A673 (cell line): ENCODE data around the gene MRPL2. TPM values are rescaled to one million over a fixed set of nuclear protein-coding genes. Genes with fewer than 3 reads are reported as not detected.

Source experiments
- BruUV-seq: library from RNA; stranded (reverse); fragments of 400-500 nt; replicated peaks from 2 replicates; lab custom pipeline; 2021; lab: Mats Ljungman, UMichigan
- CTCF ChIA-PET: fragments of 300-600 bp; sonication (Branson Sonifier 250); formaldehyde crosslinking; loops from one replicate; lab custom pipeline; 2022; ENCODE audit warnings: antibody characterized with exemption; lab: Charles Lee
- POLR2A ChIA-PET: fragments of 300-600 bp; sonication (Branson Sonifier 250); formaldehyde crosslinking; loops from one replicate; lab custom pipeline; 2022; ENCODE audit warnings: antibody characterized with exemption; ENCODE audit not compliant: low non-redundant PET; lab: Charles Lee
- DNase-seq: peaks from one replicate; pipeline ENCODE4 v3.0.0-alpha.2; 2015; ENCODE audit warnings: low spot score
- H3K27ac ChIP-seq: fragments of 200-600 bp; sonication (generic); 2 replicates; pipeline ENCODE4 v1.5.1; 2016; ENCODE audit warnings: mixed run types, low read depth, mild to moderate bottlenecking, mixed read lengths, antibody characterized with exemption, low read length; ENCODE audit not compliant: poor library complexity, severe bottlenecking
- H3K27me3 ChIP-seq: fragments of 200-600 bp; sonication (generic); replicated peaks from 2 replicates; pipeline ENCODE4 v1.6.1; 2017; ENCODE audit warnings: mixed run types, low read depth, mild to moderate bottlenecking, mixed read lengths, antibody characterized with exemption, low read length; ENCODE audit not compliant: insufficient read depth, poor library complexity
- H3K36me3 ChIP-seq: fragments of 200-600 bp; sonication (generic); 2 replicates; pipeline ENCODE4 v1.6.1; 2016; ENCODE audit warnings: mixed run types, mild to moderate bottlenecking, mixed read lengths, antibody characterized with exemption, low read length; ENCODE audit not compliant: insufficient read depth, poor library complexity, severe bottlenecking
- H3K4me1 ChIP-seq: fragments of 200-600 bp; sonication (generic); 2 replicates; pipeline ENCODE4 v1.6.1; 2017; ENCODE audit warnings: mixed run types, mild to moderate bottlenecking, mixed read lengths, antibody characterized with exemption, low read length; ENCODE audit not compliant: insufficient read depth, poor library complexity, severe bottlenecking
- H3K4me3 ChIP-seq: fragments of 200-600 bp; sonication (generic); 2 replicates; pipeline ENCODE4 v1.5.1; 2016; ENCODE audit warnings: low read depth, mixed run types, mild to moderate bottlenecking, mixed read lengths, low read length; ENCODE audit not compliant: poor library complexity, severe bottlenecking
- H3K9me3 ChIP-seq: fragments of 200-600 bp; sonication (generic); 2 replicates; pipeline ENCODE4 v1.6.1; 2016; ENCODE audit warnings: mixed run types, low read depth, mild to moderate bottlenecking, mixed read lengths, antibody characterized with exemption, low read length; ENCODE audit not compliant: poor library complexity, severe bottlenecking
- CTCF ChIP-seq: fragments of 300-800, 200-600 bp; sonication (generic); conservative IDR thresholded peaks from 2 replicates; pipeline ENCODE4 v1.5.1; 2017; ENCODE audit warnings: low read depth, mild to moderate bottlenecking, antibody characterized with exemption, low read length, moderate library complexity, mixed read lengths
- EZH2 ChIP-seq: fragments of 200-600 bp; sonication (generic); IDR thresholded peaks from 2 replicates; pipeline ENCODE4 v1.6.1; 2017; ENCODE audit warnings: borderline replicate concordance, low read depth, mild to moderate bottlenecking, mixed read lengths, antibody characterized with exemption, low read length; ENCODE audit not compliant: poor library complexity, severe bottlenecking
- intact Hi-C: fragments of 100-400 bp; cut with micrococcal nuclease; formaldehyde crosslinking; loops from one replicate; pipeline ENCODE4 v1.10.0; 2022; ENCODE audit not compliant: unreplicated experiment
- total RNA-seq: library from RNA; stranded (reverse); gene quantifications from 2 replicates; pipeline ENCODE4 v1.2.3, GENCODE V29; 2021

MRPL2 gene
- total RNA-seq, 1 experiment from 2014 or later: 95.8 TPM

- DNase-seq: peak; percentile 49
- intact Hi-C loops: no loop called here
- Histone ChIP-seq H3K36me3 (no peaks in the 10 kb centered on the region), H3K27ac (peak overlapping the region; percentile 91), H3K9me3 (no peaks in the 10 kb centered on the region), H3K4me1 (peaks cover 27% of the 10 kb centered on the region), H3K4me3 (peak overlapping the region; percentile 98), H3K27me3 (no peaks in the 10 kb centered on the region)
- CTCF ChIA-PET: interaction anchor here (1.3 kb wide), 2 partner anchors 63 to 67 kb away, joined by 6 to 8 read pairs; partner anchors contain the start of genes KLHDC3 and MEA1
- TF ChIP-seq CTCF (no peak), EZH2 (no peak)
- BruUV-seq: no TSS peak
- POLR2A ChIA-PET: no interaction called here
These were observed 17.5 kb upstream of the MRPL2 start for GRCh38 chr6:43076464-43077332.

- no peak for TF ChIP-seq CTCF
- no peak for TF ChIP-seq EZH2
- H3K4me3 ChIP-seq: peak within 1 kb of the TSS; percentile 98
- H3K4me1 ChIP-seq: peaks cover 27% of the 10 kb centered on the region
- CTCF ChIA-PET: interaction anchor here (0.6 to 1.3 kb wide), 3 partner anchors 62 to 167 kb away, joined by 3 to 8 read pairs (median 6); partner anchors contain the start of genes KLHDC3 and MEA1
- peak within 1 kb of the TSS; percentile 91 for H3K27ac ChIP-seq
- peak; percentile 90 for DNase-seq
- BruUV-seq: no TSS peak
- POLR2A ChIA-PET: no interaction called here
- no peaks in the 10 kb centered on the region for H3K27me3 ChIP-seq
- no peaks in the 10 kb centered on the region for H3K9me3 ChIP-seq
- intact Hi-C loops: no loop called here
- H3K36me3 ChIP-seq: no peaks in the 10 kb centered on the region
These were observed 16.6 kb upstream of the MRPL2 start, which contains the start of gene PTK7 for GRCh38 chr6:43075670-43076463. Gene PTK7, plus strand, starts transcription at chr6:43076314. Its CDS starts 175 bp downstream, at chr6:43076489.

DNA sequence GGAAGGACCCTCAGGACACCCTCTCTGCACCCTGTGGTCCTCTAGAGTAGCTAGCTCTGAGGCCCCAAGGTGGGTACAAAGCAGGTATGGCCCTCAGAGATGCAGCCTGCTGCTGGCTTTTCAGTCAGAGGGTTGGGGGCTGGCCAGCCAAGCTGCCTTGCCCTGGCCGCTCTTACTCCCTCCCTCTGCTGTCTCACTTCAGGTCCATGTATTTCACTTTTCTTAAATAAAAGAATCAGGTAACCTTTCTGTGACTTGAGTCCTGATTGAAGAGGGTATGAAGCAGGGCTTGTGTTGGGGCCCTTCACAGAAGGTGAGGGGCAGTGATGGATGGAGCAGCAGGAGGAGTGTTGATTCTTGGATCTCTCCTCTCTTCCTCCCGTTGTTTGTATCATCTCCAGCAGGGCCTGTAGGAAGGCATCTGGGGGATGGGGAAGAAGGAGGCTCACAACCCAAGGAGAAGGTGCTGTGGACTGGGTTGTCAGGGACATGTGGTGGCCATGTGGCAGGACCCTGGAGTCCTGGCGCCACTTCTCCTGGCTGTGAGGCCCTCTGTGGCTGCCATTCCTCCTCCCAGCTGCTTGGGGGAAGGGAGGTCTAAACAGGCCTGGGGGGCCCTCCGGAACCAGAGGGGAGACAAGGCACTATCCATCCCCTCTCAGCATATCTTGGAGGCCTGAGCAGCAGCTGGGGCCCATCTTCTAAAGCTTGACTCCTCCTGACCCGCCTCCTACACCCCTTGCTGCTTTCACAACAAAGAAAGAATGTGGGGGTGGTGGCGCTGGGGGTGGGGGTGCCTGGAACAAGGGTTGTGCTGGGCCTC is 15.8 kb upstream of the MRPL2 start:
- H3K9me3 ChIP-seq: no peaks in the 10 kb centered on the region
- no peaks in the 10 kb centered on the region for H3K36me3 ChIP-seq
- TF ChIP-seq CTCF (no peak), EZH2 (no peak)
- peak; percentile 54 for DNase-seq
- intact Hi-C loops: no loop called here
- CTCF ChIA-PET: interaction anchor here (1.3 kb wide), 1 partner anchor 69 kb away, joined by 6 read pairs; no protein-coding TSS in a partner anchor
- BruUV-seq: no TSS peak
- H3K27ac ChIP-seq: peak overlapping the region; percentile 66
- H3K4me1 ChIP-seq: peaks cover 27% of the 10 kb centered on the region
- POLR2A ChIA-PET: no interaction called here
- H3K4me3 ChIP-seq: peak overlapping the region; percentile 98
- H3K27me3 ChIP-seq: no peaks in the 10 kb centered on the region
